Hematopoietic multipotent progenitor cell treated with erythropoietin and hydrocortisone succinate and interleukin-3 and kit ligand, for 6 days (in vitro differentiated cells): Measurements from ENCODE around the gene PNPO.

Source experiments
- DNase-seq: peaks from one replicate; pipeline ENCODE4 v3.0.0-alpha.2; 2015

Gene PNPO

DNA sequence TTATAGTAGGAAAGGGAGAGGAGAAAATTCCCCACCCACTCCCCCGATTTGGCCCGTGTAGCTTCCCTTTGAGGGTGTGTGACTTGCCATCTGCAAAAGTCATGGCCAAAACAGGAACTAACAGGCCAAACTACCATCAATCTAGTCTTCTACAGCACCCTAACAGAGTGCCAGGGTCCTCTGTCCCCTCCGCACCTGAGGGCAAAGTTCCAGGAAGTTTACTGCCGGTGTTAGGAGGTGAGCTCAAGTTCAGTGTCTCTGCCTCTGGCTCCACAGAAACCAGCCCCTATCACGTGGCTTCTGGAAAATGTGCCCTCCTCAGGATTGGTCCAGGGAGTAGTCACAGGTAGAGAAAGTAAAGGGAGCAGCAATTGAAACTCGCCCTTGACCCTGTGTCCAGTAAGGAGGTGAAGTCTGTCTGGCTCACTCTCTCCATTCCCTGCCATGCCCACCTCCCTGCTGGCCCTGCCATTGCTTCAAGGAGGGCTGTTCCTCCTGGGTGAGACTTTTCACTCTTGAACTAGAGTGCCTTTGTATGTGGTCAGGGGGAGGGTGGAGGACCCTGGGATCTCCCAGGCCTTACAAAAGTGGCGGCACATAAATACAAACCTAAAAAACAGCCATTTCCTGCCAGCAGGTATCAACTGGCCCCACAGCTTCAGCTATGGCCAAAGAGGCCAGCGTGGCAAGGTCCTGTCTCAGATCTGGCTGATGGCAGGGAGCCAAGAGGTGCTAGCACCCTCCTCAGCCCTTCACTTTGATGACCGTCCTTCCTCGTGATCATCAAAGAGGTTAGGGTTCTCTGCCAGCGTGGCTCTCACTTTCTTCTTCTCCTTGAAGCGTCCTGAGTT, 11.0 kb downstream of the PNPO start:
- no peak for DNase-seq

DNA sequence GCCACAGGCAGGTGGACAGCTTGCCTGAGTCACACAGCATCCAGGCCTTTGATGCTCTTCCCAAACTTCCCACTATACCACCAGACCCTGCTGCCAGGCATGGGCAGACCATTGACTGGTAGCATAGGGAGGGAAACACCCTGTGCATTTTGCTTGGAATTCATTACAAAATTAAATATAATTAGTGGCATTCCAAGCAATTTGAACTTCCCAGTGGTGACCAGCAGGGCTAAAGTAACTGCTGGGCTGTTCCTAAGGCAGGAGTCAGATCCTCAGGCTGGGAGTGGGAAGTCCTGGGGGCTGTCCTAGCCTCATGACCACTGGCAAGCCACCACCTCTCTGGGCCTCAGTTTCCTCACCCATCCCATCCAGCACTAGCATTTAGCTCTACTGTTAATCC, 12.5 kb downstream of the PNPO start:
- no peak for DNase-seq

- DNase-seq, result no peak
These were observed 14.4 kb downstream of the PNPO start for GRCh38 chr17:47955497-47956461.

- DNase-seq, result no peak
These were observed 15.6 kb downstream of the PNPO start for GRCh38 chr17:47956791-47957590.

GRCh38 chr17:47957591-47958490, 16.5 kb downstream of the PNPO start, which contains the start of gene PRR15L:
Gene PRR15L, minus strand, starts transcription at chr17:47957883. Its CDS starts 4,649 bp downstream, at chr17:47953234.
- no peak for DNase-seq

- no peak for DNase-seq
These were observed 18.7 kb downstream of the PNPO start for GRCh38 chr17:47959825-47960655.

DNA sequence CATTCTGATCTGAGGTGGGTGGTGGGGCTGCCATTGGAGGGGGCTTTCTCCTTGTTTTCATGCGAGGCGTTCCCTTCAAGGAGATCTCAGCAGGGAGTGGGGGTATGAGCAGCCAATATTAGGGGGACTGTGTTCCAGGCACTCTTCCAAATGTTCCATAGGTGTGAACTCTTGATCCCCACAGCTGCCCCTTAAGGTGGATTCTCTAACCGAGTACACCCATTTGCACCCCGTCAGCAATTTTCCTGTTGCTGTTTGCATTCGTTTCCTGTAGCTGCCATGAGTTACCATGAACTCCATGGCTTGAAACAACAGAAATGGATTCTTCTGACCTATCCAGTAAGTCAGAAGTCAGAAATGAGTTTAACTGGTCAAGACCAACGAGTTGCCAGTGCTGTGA, 20.0 kb downstream of the PNPO start:
- DNase-seq, result no peak

GRCh38 chr17:47962901-47963300, 21.5 kb downstream of the PNPO start:
- no peak for DNase-seq

DNA sequence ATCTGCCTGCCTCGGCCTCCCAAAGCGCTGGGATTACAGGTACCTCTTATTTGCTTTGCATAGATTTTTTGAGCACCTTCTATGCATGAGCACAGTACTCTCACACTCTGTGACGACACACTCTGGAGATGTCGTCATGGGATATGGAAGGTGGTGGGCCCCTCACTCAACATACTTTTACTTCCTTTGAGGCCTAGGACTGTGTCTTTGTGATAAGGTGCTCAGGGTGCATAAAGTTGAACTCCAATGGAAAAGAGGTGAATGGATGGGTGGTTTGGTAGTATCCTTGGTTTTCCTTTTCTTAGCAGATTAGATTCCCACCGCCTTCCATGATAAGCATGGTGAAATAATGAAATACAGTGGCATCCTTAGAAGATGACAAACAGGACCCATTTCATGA, 23.5 kb downstream of the PNPO start:
- DNase-seq, result no peak

DNA sequence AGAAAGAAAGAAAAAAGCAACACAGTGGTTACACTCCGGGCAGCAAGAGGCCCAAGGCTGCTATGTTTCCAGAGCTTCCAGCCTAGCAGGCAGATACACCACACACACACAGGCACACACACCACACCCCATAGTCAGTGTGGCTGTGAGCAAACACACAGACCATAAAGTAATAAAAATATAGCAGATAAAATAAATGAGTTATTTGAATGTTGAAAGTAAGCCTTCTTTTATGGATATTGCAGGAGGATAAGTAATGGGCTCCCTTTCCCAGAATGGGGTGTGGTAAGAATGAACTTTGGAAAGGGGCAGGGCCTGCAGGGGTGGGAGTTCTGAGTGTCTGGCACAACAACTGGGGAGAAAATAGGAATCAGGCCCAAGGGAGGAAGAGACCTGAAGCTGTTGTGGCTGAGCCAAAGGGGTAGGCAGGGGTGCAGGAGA, 24.7 kb downstream of the PNPO start:
- no peak for DNase-seq

- DNase-seq, result no peak
These were observed 26.4 kb downstream of the PNPO start for GRCh38 chr17:47967607-47968252.

DNA sequence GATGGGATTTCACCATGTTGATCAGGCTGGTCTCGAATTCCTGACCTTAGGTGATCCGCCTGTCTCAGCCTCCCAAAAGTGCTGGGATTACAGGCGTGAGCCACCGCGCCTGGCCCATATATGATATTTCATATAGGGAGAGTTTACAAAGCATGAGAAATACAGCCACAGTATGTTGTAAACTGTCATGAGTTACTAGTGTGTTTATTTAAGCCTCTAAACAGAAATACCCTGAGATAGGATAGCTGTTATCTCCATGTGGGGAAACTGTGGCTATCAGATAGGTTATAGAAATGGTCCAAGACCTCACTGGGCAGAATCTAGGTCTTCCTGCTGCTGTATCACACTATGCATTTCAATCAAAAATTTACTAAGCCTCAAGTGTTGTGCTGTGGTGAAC, 27.5 kb downstream of the PNPO start:
- peak; percentile 41 for DNase-seq

GRCh38 chr17:47969930-47970724, 28.8 kb downstream of the PNPO start:
- no peak for DNase-seq

- DNase-seq, result peak; percentile 100
These were observed 29.5 kb downstream of the PNPO start, which contains the start of gene CDK5RAP3 for GRCh38 chr17:47970725-47971499. Gene CDK5RAP3, plus strand, starts transcription at chr17:47971113. Its CDS starts 34 bp downstream, at chr17:47971147.

- no peak for DNase-seq
These were observed 32.2 kb downstream of the PNPO start for GRCh38 chr17:47973541-47973940.

DNA sequence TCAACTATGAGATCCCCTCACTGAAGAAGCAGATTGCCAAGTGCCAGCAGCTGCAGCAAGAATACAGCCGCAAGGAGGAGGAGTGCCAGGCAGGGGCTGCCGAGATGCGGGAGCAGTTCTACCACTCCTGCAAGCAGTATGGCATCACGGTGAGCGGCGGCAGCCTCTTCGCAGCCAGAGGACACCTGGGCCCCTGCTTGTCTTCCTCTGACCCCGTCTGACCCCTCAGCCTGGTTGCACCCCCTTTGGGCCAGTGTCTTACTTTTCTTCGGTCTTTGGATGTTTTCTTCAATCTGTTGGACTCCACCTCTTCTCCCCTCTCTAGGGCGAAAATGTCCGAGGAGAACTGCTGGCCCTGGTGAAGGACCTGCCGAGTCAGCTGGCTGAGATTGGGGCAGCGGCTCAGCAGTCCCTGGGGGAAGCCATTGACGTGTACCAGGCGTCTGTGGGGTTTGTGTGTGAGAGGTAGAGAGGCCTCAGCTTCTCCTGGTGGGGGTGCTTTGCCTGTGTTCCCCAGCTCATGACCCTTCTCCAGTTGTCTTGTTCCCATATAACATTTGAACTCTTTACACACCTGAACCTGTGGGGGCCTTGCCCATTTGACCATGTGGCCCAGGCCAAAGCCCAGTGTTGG, 33.9 kb downstream of the PNPO start:
- no peak for DNase-seq

DNA sequence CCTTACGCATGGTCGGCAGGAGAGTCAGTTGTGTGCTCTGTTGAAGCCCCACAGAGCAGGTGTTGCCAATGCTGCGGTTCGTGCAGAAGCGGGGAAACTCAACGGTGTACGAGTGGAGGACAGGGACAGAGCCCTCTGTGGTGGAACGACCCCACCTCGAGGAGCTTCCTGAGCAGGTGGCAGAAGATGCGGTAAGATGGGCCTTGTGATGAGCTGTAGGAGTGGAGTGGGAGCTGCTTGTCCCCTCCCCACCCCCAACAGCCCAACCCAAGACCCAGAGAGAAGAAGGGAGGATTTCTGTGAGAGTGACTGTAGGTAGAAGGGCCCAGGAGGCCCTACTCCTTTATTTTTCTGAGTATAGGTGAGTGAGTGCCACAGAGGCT, 34.4 kb downstream of the PNPO start:
- DNase-seq, result no peak

GRCh38 chr17:47978324-47978723, 37.0 kb downstream of the PNPO start:
- peak; percentile 86 for DNase-seq
